Right atrium auricular region (tissue), 2 donors: ENCODE measurements around the gene NUDT15. TPM values are rescaled to one million over a fixed set of nuclear protein-coding genes. Genes with fewer than 3 reads are reported as not detected.

ENCODE experiments used
- DNase-seq: peaks from one replicate; pipeline ENCODE4 v3.0.0-alpha.2; 2019; ENCODE audit warnings: low spot score
- H3K27ac ChIP-seq, 2 donors: fragments of 200-600 bp; sonication (generic); 1 replicate in 1 of 2; 2 replicates in 1 of 2; pipeline ENCODE4 v1.5.1; 2016 to 2019
- H3K27me3 ChIP-seq, 2 donors: fragments of 200-600 bp; sonication (generic); one replicate each; pipeline versions ENCODE4 v1.5.1 to v1.6.0; 2017 to 2019
- H3K36me3 ChIP-seq: fragments of 200-600 bp; sonication (generic); one replicate; pipeline ENCODE4 v1.5.1; 2016
- H3K4me1 ChIP-seq, 2 donors: fragments of 200-600 bp; sonication (generic); one replicate each; pipeline versions ENCODE4 v1.5.1 to v1.6.0; 2017 to 2019
- H3K4me3 ChIP-seq, 2 donors: fragments of 200-600 bp; sonication (generic); 1 replicate in 1 of 2; 2 replicates in 1 of 2; pipeline ENCODE4 v1.5.1; 2017 to 2019; ENCODE audit warnings: mild to moderate bottlenecking in 1 of 2, moderate library complexity in 1 of 2
- H3K9me3 ChIP-seq, 2 donors: fragments of 200-600 bp; sonication (generic); one replicate each; pipeline ENCODE4 v1.5.1; 2019
- total RNA-seq, 2 donors: library from RNA; depleted of rRNA; stranded (reverse); fragments of >200 nt; gene quantifications; one replicate each; pipeline ENCODE4 v1.1.0, GENCODE V29; 2016
- TF ChIP-seq, protein P1 (sequence below), 2 donors: fragments of 200-600 bp; sonication (generic); IDR thresholded peaks; one replicate each; pipeline ENCODE4 v1.5.1; 2019; ENCODE audit warnings: antibody characterized with exemption in 2 of 2

Gene NUDT15
- total RNA-seq, 2 donors from 2014 or later, result 5.0 to 10.7 TPM

DNA sequence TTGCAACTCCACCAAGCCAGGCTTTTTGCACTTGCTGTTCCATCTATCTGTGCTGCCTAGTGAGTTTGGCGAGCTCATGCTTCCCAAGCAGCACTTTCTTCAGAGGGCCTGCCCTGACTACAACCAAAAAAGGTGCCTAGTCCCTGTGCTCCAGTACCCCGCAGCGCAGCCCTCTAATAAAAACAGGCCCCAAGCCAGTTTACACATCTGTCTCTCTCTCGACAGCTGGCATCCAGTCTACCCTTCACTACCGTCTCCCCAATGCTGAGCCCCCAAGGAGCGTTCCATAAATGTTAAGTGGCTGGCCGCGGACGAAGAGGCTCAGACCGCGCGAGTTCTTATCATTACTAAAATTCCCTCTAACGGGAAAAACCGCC, 56.9 kb downstream of the NUDT15 start:
- H3K4me1 ChIP-seq, result peaks cover 0 to 38% of the 10 kb centered on the region in 2 donors

DNA sequence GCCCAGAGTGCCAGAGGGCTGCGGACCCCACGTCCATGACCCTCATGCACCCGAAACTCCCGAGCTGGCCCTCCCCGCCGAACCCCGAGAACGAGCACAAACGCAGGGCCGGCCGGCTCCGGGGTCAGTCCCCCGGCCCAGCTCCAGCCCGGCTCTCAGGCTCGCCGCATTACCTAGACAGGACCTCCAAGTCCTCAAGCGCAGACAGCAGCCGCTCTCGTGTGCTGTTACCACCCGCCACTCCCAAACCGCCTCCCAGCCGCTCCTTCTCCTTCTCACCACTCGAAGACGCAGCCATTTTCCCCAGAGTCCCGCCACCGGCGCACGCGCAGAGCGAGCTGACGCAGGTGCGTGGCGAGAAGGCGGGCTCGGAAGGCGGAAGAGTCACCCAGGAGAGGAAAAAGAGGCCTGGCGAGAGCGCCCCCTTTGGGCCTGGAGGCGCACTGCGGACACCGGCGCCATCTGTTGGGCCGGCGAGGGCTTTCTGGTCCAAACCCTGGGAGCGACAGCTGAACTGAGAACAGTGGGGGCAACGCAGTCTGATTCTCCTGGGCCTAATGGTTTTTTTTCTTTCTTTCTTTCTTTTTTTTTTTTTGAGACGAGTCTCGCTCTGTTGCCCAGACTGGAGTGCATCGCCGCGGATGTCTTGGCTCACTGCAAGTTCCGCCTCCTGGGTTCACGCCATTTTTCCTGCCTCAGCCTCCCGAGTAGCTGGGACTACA, 57.4 kb downstream of the NUDT15 start, which contains the start of gene MED4:
TSS of gene MED4 (minus strand) at position 324 of the 722 bp plus-strand sequence. CDS start at position 298, 26 bp downstream.
- no peaks in the 10 kb centered on the region for H3K27me3 ChIP-seq
- H3K27ac ChIP-seq, result peak within 1 kb of the TSS; percentile 78 to 93
- H3K36me3 ChIP-seq, result no peaks in the 10 kb centered on the region
- H3K9me3 ChIP-seq, result no peaks in the 10 kb centered on the region
- DNase-seq, result peak; percentile 96
- peaks cover 0 to 38% of the 10 kb centered on the region in 2 donors for H3K4me1 ChIP-seq
- TF ChIP-seq, protein P1, sequence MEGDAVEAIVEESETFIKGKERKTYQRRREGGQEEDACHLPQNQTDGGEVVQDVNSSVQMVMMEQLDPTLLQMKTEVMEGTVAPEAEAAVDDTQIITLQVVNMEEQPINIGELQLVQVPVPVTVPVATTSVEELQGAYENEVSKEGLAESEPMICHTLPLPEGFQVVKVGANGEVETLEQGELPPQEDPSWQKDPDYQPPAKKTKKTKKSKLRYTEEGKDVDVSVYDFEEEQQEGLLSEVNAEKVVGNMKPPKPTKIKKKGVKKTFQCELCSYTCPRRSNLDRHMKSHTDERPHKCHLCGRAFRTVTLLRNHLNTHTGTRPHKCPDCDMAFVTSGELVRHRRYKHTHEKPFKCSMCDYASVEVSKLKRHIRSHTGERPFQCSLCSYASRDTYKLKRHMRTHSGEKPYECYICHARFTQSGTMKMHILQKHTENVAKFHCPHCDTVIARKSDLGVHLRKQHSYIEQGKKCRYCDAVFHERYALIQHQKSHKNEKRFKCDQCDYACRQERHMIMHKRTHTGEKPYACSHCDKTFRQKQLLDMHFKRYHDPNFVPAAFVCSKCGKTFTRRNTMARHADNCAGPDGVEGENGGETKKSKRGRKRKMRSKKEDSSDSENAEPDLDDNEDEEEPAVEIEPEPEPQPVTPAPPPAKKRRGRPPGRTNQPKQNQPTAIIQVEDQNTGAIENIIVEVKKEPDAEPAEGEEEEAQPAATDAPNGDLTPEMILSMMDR (IDR thresholded peaks at IDR 0.05), result peak; percentile 99
- H3K4me3 ChIP-seq, result peak within 1 kb of the TSS; percentile 79 to 89

More for the DNA sequence above, 56.9 kb downstream of the NUDT15 start:
- no peak for DNase-seq
- peak overlapping the region; percentile 78 to 93 for H3K27ac ChIP-seq
- H3K36me3 ChIP-seq, result no peaks in the 10 kb centered on the region
- H3K4me3 ChIP-seq, result peak overlapping the region; percentile 79 to 89
- TF ChIP-seq, protein P1 (IDR thresholded peaks at IDR 0.05), result no peak
- H3K27me3 ChIP-seq, result no peaks in the 10 kb centered on the region
- no peaks in the 10 kb centered on the region for H3K9me3 ChIP-seq

DNA sequence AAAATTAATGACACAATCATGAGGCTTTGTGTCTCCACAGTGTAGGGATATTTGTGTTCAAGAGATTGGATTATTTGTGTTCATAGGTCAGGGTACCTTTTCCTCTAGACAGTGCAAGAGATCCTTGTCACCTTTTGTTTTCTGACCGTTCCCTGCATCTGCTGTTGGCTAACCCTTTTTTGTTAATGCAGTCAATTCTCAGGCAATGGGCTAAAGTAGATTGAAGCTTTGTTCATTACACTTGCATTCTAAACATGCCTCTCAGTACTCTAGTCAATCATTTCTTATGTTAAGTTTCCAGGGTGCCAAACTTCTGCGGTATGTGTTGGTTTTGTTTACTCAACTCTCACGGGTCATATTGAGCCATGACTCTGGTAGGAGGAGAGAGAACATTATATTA, 59.1 kb downstream of the NUDT15 start:
- Histone ChIP-seq H3K9me3 (no peaks in the 10 kb centered on the region), H3K4me1 (peaks cover 0 to 26% of the 10 kb centered on the region in 2 donors), H3K27me3 (no peaks in the 10 kb centered on the region), H3K4me3 (no peak overlapping the region), H3K27ac (no peak overlapping the region), H3K36me3 (no peaks in the 10 kb centered on the region)
- TF ChIP-seq, protein P1 (IDR thresholded peaks at IDR 0.05), result no peak
- no peak for DNase-seq

Other genes starting within 250 kb of the NUDT15 start
- 10 to 100 TPM; 50.3 to 98.3 TPM for gene SUCLA2, start 36.5 kb upstream of the NUDT15 start, total RNA-seq
- gene MED4, start 57.4 kb downstream of the NUDT15 start, total RNA-seq, result 10 to 100 TPM; 35.7 to 39.5 TPM
- 100 to 1,000 TPM; 495 to 570 TPM for gene ITM2B, start 195.5 kb downstream of the NUDT15 start, total RNA-seq